Liver (tissue), 9 donors: ENCODE data around the gene PSMB11. TPM values are rescaled to one million over a fixed set of nuclear protein-coding genes. Genes with fewer than 3 reads are reported as not detected.

Experiments used
- DNase-seq: peaks from one replicate; pipeline ENCODE4 v3.0.0-alpha.2; 2017; ENCODE audit warnings: low spot score
- H3K27ac ChIP-seq, 2 donors: one replicate each; pipeline ENCODE4 v1.7.0; 2013; ENCODE audit warnings: inconsistent platforms in 2 of 2, low read length in 2 of 2, control low read depth in 1 of 2, low read depth in 1 of 2, mild to moderate bottlenecking in 1 of 2
- H3K27me3 ChIP-seq, 4 donors: one replicate each; pipeline versions ENCODE4 v1.6.1 to v1.7.0; 2013; ENCODE audit warnings: low read length in 3 of 4, inconsistent platforms in 1 of 4, mild to moderate bottlenecking in 1 of 4, moderate library complexity in 1 of 4; ENCODE audit not compliant: control insufficient read depth in 4 of 4, insufficient read depth in 4 of 4
- H3K36me3 ChIP-seq, 4 donors: one replicate each; pipeline versions ENCODE4 v1.6.1 to v1.7.0; 2013; ENCODE audit warnings: low read length in 3 of 4, mild to moderate bottlenecking in 3 of 4, low read depth in 1 of 4, moderate library complexity in 1 of 4; ENCODE audit not compliant: control insufficient read depth in 4 of 4, insufficient read depth in 3 of 4
- H3K4me1 ChIP-seq, 4 donors: one replicate each; pipeline versions ENCODE4 v1.6.1 to v1.7.0; 2013; ENCODE audit warnings: low read length in 3 of 4, mild to moderate bottlenecking in 3 of 4, moderate library complexity in 1 of 4; ENCODE audit not compliant: control insufficient read depth in 4 of 4, insufficient read depth in 4 of 4
- H3K4me3 ChIP-seq, 3 donors: one replicate each; pipeline versions ENCODE4 v1.6.1 to v1.7.0; 2013; ENCODE audit warnings: low read length in 3 of 3, control low read depth in 1 of 3, low read depth in 1 of 3, mild to moderate bottlenecking in 1 of 3
- H3K9ac ChIP-seq, 2 donors: one replicate each; pipeline ENCODE4 v1.7.0; 2013; ENCODE audit warnings: low read length in 2 of 2, mild to moderate bottlenecking in 2 of 2, moderate library complexity in 2 of 2, control low read depth in 1 of 2, low read depth in 1 of 2
- H3K9me3 ChIP-seq, 4 donors: one replicate each; pipeline versions ENCODE4 v1.6.1 to v1.7.0; 2013; ENCODE audit warnings: low read length in 3 of 4; ENCODE audit not compliant: control insufficient read depth in 4 of 4
- ATF3 ChIP-seq: IDR thresholded peaks from 2 replicates; pipeline ENCODE4 v1.6.1; 2016; ENCODE audit warnings: antibody characterized with exemption
- CTCF ChIP-seq: fragments of 150-350 bp; IDR thresholded peaks from 2 replicates; pipeline ENCODE4 v1.5.1; 2017; ENCODE audit warnings: improper control_type of control experiment, low read depth, low read length; ENCODE audit not compliant: missing input control
- EGR1 ChIP-seq, 2 donors: IDR thresholded peaks; 2 replicates each; pipeline ENCODE4 v1.6.1; 2016 to 2018; ENCODE audit warnings: antibody characterized with exemption in 2 of 2, low read depth in 2 of 2
- FOXA1 ChIP-seq: IDR thresholded peaks from 2 replicates; pipeline ENCODE4 v1.6.1; 2016; ENCODE audit warnings: antibody characterized with exemption
- FOXA2 ChIP-seq: IDR thresholded peaks from 2 replicates; pipeline ENCODE4 v1.6.1; 2016; ENCODE audit warnings: antibody characterized with exemption
- GABPA ChIP-seq, 2 donors: IDR thresholded peaks in 1 of 2; conservative IDR thresholded peaks in 1 of 2; 2 replicates each; pipeline ENCODE4 v1.6.1; 2016; ENCODE audit warnings: antibody characterized with exemption in 2 of 2, mild to moderate bottlenecking in 1 of 2, moderate library complexity in 1 of 2
- HNF4A ChIP-seq, 2 donors: conservative IDR thresholded peaks; 2 replicates each; pipeline ENCODE4 v1.6.1; 2016; ENCODE audit warnings: antibody characterized with exemption in 2 of 2, mild to moderate bottlenecking in 2 of 2
- HNF4G ChIP-seq: IDR thresholded peaks from 2 replicates; pipeline ENCODE4 v1.6.1; 2016; ENCODE audit warnings: antibody characterized with exemption
- JUND ChIP-seq, 2 donors: IDR thresholded peaks; 2 replicates each; pipeline ENCODE4 v1.6.1; 2016; ENCODE audit warnings: antibody characterized with exemption in 2 of 2
- MAX ChIP-seq: IDR thresholded peaks from 2 replicates; pipeline ENCODE4 v1.6.1; 2016; ENCODE audit warnings: antibody characterized with exemption
- NR2F2 ChIP-seq: IDR thresholded peaks from 2 replicates; pipeline ENCODE4 v1.6.1; 2016; ENCODE audit warnings: antibody characterized with exemption
- RAD21 ChIP-seq, 2 donors: IDR thresholded peaks; 2 replicates each; pipeline ENCODE4 v1.6.1; 2016; ENCODE audit warnings: antibody characterized with exemption in 2 of 2, mild to moderate bottlenecking in 2 of 2
- REST ChIP-seq: IDR thresholded peaks from 2 replicates; pipeline ENCODE4 v1.6.1; 2016; ENCODE audit warnings: antibody characterized with exemption, mild to moderate bottlenecking
- RXRA ChIP-seq, 2 donors: IDR thresholded peaks; 2 replicates each; pipeline ENCODE4 v1.6.1; 2017 to 2018; ENCODE audit warnings: antibody characterized with exemption in 2 of 2, mild to moderate bottlenecking in 1 of 2
- SP1 ChIP-seq: IDR thresholded peaks from 2 replicates; pipeline ENCODE4 v1.6.1; 2018; ENCODE audit warnings: antibody characterized with exemption, mild to moderate bottlenecking
- TAF1 ChIP-seq: conservative IDR thresholded peaks from 2 replicates; pipeline ENCODE4 v1.6.1; 2016; ENCODE audit warnings: antibody characterized with exemption, mild to moderate bottlenecking
- YY1 ChIP-seq: IDR thresholded peaks from 2 replicates; pipeline ENCODE4 v1.6.1; 2016; ENCODE audit warnings: antibody characterized with exemption, mild to moderate bottlenecking
- ZBTB33 ChIP-seq: IDR thresholded peaks from 2 replicates; pipeline ENCODE4 v1.6.1; 2016; ENCODE audit warnings: antibody characterized with exemption
- WGBS: extraction: QIAGEN DNeasy Blood & Tissue Kit; methylation state at CpG from one replicate; pipeline ENCODE4 v1.1.7; 2013; 5-methylcytosine and 5-hydroxymethylcytosine counted together
- polyA plus RNA-seq, 2 donors: library from polyadenylated mRNA; stranded (reverse) in 1 of 2; unstranded in 1 of 2; fragments of 200-250 nt in 1 of 2; fragments of >200 nt in 1 of 2; fragmentation: Nextera tagmentation in 1 of 2; extraction: Ambion mirVana in 1 of 2; gene quantifications; one replicate each; pipeline versions ENCODE4 v1.2.1 to v1.2.3, GENCODE V29; 2013 to 2015
- total RNA-seq, 2 donors: library from RNA; depleted of rRNA; stranded (reverse); fragments of >200 nt; gene quantifications; one replicate each; pipeline ENCODE4 v1.2.3, GENCODE V29; 2014
- donor health status: healthy.
- donor health status: healthy.
- donor health status: healthy.
- donor health status: healthy.
- donor health status: healthy.

Gene PSMB11
- total and polyA plus RNA-seq, 4 donors, result not detected

- H3K27ac ChIP-seq, result no peak overlapping the region
- H3K36me3 ChIP-seq, result peaks cover 0 to 13% (median 8%) of the 10 kb centered on the region in 4 donors
- no peak overlapping the region for H3K9ac ChIP-seq
- no peak overlapping the region for H3K4me3 ChIP-seq
- H3K4me1 ChIP-seq, result no peaks in the 10 kb centered on the region
- no peak for DNase-seq
- no peaks in the 10 kb centered on the region for H3K9me3 ChIP-seq
- TF ChIP-seq NR2F2 (no peak), FOXA1 (no peak), ZBTB33 (no peak), EGR1 (IDR thresholded peaks at IDR 0.05; ENCODE audit: low read depth in 2 of 2) (no peak), FOXA2 (no peak), GABPA (IDR thresholded peaks at IDR 0.05 in 1 of 2, conservative IDR thresholded peaks at IDR 0.05 in 1 of 2) (no peak), SP1 (no peak), YY1 (no peak), RXRA (IDR thresholded peaks at IDR 0.05) (no peak), REST (no peak), ATF3 (no peak)
- 77% methylated on average over 7 of the region's 7 CpGs for WGBS
- no peaks in the 10 kb centered on the region for H3K27me3 ChIP-seq
Observed at GRCh38 chr14:23021889-23022442, 20.0 kb upstream of the PSMB11 start.

- Histone ChIP-seq H3K27ac (no peak overlapping the region), H3K27me3 (no peaks in the 10 kb centered on the region), H3K9ac (no peak overlapping the region), H3K4me3 (no peak overlapping the region), H3K36me3 (peaks cover 0 to 19% (median 10%) of the 10 kb centered on the region in 4 donors), H3K4me1 (no peaks in the 10 kb centered on the region), H3K9me3 (no peaks in the 10 kb centered on the region)
- WGBS, result 87% methylated on average over 8 of the region's 8 CpGs
- no peak for DNase-seq
- TF ChIP-seq CTCF (no peak), RAD21 (IDR thresholded peaks at IDR 0.05) (no peak), RXRA (IDR thresholded peaks at IDR 0.05) (no peak), FOXA2 (no peak), FOXA1 (no peak), HNF4G (no peak), EGR1 (IDR thresholded peaks at IDR 0.05; ENCODE audit: low read depth in 2 of 2) (no peak), REST (no peak), HNF4A (conservative IDR thresholded peaks at IDR 0.05) (no peak), YY1 (no peak), MAX (no peak), ATF3 (no peak), SP1 (no peak), GABPA (IDR thresholded peaks at IDR 0.05 in 1 of 2, conservative IDR thresholded peaks at IDR 0.05 in 1 of 2) (no peak), NR2F2 (no peak), TAF1 (no peak), JUND (IDR thresholded peaks at IDR 0.05) (no peak)
Observed at GRCh38 chr14:23023022-23023794, 18.8 kb upstream of the PSMB11 start.
